GM20000 (cell line): ENCODE data around the gene CASK.
A peak's percentile ranks its signal among the peaks of the same experiment; 100 is the strongest.

ENCODE experiments used
- DNase-seq: peaks from one replicate; pipeline ENCODE4 v3.0.0; 2012; ENCODE audit warnings: low spot score
- CTCF ChIP-seq: IDR thresholded peaks from 2 replicates; pipeline ENCODE4 v1.5.1; 2012; ENCODE audit warnings: mild to moderate bottlenecking, control low read depth; ENCODE audit errors: extremely low read depth, missing control alignments

Gene CASK

GRCh38 chrX:41671082-41671481 lies 252.3 kb downstream of the CASK start:
- TF ChIP-seq CTCF = no peak
- DNase-seq = no peak

- TF ChIP-seq CTCF = no peak
- DNase-seq = no peak
Observed at GRCh38 chrX:41670112-41670511, 253.2 kb downstream of the CASK start.

GRCh38 chrX:41667631-41668030 lies 255.7 kb downstream of the CASK start:
- no peak for TF ChIP-seq CTCF
- DNase-seq = no peak

DNA sequence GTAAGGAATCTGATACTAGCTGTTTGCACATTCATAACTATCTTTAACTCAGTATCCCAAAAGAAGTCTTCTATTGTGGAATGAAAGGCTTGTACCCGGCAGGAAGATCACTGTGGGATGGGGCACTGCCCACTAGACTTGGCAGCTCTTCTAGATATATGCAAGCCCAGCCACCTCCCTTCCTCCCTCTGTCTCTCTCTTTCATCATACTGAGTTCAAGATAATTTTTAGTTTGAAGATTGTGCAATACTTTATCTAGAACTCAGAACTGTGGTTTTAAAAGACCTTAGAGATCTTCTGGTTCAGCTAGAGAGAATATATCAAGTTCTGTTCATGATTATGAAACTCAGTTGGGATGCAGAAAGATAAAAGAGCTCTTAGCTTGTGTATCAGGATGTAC lies 257.1 kb downstream of the CASK start:
- no peak for TF ChIP-seq CTCF
- no peak for DNase-seq

- TF ChIP-seq CTCF = no peak
- DNase-seq = no peak
Observed at GRCh38 chrX:41665686-41666085, 257.7 kb downstream of the CASK start.

- DNase-seq = no peak
- no peak for TF ChIP-seq CTCF
Observed at GRCh38 chrX:41664908-41665307, 258.4 kb downstream of the CASK start.

DNA sequence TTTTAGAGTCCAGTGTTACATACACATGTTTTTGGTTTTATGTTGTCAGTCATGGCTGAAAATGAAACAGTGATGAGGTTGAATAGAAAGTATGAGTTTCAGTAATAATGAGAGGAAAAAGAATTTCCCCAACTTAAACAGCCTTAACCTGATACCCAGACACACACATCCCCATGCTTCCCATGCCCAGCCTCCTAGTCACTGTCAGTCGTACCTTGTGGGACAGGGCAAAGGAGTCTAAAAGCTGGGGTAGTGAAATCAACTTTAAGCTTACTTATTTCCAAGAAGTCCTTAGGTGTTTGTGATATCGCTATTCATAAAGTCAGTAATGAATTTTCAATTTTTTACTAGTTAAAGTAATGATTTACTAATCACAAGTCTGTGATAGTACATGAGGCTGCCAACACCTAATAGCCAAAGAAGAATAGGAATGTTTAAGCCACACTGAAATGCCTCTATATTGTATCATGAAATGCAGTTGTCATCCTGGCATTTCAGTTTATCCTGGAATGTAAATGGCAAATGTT lies 258.9 kb downstream of the CASK start:
- TF ChIP-seq CTCF = no peak
- DNase-seq = peak; percentile 45
